GM18526 (cell line): ENCODE measurements around the gene HOXC9.

Experiments used
- POLR2A ChIP-seq: IDR thresholded peaks from 3 replicates; pipeline ENCODE4 v1.6.1; 2011; ENCODE audit not compliant: insufficient read length; ENCODE audit errors: extremely low read depth

The HOXC9 gene

DNA sequence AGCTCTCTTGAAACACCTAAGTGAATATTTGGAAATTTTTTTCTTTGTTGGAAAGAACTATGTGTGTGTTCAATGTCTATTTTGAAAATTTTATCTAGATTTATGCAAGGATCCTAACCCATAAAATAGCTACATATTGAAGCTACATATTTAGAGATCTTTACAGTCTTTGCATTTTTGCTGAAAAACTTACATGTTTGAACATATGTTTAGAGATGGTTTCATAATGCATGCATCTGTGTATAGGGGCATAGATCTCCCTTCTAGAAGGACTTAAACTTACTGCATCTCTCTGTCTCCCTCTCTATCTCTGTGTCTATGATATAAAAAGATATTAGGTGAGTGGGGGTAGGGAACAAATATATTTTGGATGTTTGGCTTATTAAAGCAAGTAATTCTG is 45.4 kb downstream of the HOXC9 start:
- TF ChIP-seq POLR2A: no peak

- no peak for TF ChIP-seq POLR2A
Measured at GRCh38 chr12:54045868-54046521, 46.0 kb downstream of the HOXC9 start.

GRCh38 chr12:54046809-54047159 is 46.8 kb downstream of the HOXC9 start:
- no peak for TF ChIP-seq POLR2A

GRCh38 chr12:54047160-54047963 is 47.4 kb downstream of the HOXC9 start:
- TF ChIP-seq POLR2A: no peak

GRCh38 chr12:54047964-54048303 is 48.0 kb downstream of the HOXC9 start:
- no peak for TF ChIP-seq POLR2A

GRCh38 chr12:54048406-54049093 is 48.6 kb downstream of the HOXC9 start:
- no peak for TF ChIP-seq POLR2A

DNA sequence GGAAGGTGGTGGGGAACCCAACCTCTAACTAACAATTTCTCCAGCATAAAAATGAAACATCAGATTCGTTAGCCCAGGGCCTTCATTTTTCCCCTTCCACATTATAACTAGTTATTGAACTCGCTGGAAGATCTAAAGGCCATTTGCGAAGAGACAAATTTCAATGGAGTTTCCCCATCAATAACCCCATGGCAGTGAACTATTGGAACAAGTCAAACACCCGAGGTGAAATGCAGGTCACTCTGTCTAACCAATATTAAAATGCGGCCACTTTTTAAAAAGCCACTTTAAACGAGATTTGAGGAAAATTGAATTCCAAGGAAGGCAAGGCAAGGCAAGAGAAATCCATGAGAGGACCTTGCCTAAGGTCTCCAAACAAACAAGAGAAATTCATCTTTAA is 49.1 kb downstream of the HOXC9 start:
- TF ChIP-seq POLR2A: no peak

DNA sequence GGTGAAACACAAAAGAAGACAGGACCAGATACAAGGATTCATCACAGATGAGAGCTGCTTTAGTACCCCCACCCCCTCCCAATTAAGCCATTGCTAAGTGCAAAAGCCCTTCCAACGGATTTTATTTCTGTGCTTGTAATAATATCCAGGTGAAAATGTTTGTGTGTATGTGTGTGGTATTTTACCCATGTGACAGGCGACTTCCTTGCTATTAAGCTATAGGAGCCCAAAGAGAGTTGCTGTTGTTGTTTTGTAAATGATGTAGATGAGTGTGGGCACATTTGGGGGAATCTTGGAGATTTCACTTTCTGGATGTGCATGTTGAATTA is 50.5 kb downstream of the HOXC9 start:
- TF ChIP-seq POLR2A: no peak

DNA sequence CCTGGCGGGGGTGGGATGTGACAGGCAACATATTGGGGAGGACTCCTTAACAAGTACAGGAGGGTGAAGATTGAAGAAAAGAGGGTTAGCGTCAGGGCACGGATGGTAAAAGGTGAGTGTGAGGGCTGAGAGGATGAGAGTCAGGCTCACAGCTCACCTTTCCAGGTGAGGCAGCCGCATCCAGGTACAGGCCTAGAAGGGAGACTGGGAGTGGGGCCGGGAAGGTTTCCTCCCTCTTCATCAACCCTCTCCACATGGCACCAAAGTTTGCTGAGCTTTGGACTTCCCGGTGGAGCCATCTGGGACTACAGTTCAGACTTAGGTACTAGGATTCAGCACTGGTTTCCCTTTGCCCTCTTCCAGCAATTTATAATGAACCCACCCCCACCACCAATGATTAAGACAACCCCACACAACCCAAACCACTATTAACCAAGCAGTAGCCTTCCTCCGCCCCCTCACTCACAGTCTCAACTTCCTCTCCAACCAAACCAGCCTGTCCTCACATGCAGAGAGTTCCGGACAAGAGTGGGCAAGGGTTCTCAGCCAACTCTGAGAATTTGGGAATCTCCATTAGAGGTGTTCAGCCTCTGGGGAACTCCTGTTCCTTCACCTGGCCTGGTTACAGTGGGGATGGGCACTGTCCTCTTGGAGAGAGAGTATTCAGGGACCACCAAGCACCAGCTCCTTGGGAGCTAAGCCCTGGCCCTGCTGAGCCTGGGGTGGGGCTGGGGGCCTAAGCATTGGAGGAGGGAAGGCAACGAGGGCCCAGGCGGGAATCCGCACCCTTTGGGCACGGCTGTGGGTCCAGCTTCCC is 51.3 kb downstream of the HOXC9 start:
- peak; percentile 30 for TF ChIP-seq POLR2A

- TF ChIP-seq POLR2A: no peak
Measured at GRCh38 chr12:54051874-54052437, 52.0 kb downstream of the HOXC9 start.

DNA sequence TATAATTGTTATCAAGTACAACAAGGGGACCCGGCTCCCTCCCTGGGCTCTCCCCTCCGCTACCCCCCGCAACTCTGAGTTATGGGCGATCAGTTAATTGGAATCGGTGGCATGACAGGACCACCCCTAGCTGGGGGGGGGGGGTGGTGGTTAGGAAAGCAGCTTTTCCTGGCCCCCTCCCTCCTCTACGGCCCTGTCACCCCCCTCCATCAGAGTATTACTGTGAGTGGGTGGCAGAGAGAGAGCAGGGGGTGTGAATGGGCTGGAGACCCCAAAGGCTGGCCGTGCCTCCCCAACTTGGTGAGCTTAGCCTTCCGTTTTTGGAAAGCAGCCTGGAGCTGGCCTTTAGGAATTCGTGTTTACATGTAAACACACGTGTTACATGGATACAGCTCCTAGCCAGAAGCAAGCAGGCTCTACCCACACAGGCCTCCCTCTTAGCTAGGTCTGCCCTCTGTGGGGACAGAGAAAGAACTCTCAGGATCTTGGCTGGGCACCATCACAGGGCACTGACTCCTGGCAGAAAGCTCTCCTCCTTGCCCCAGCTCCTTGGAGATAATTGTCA is 52.6 kb downstream of the HOXC9 start:
- no peak for TF ChIP-seq POLR2A
